SK-N-SH (cell line): ENCODE results near the gene UBE2U.

Experiments
- CTCF ChIP-seq: fragments of 200-600 bp; sonication (generic); IDR thresholded peaks from 2 replicates; pipeline ENCODE4 v1.6.1; 2017; ENCODE audit warnings: antibody characterized with exemption, mild to moderate bottlenecking, moderate library complexity
- EP300 ChIP-seq, 2 experiments: IDR thresholded peaks; 2 replicates each; pipeline versions ENCODE4 v1.4.0 to v1.6.1; 2012; ENCODE audit warnings: borderline replicate concordance in 1 of 2, low read depth in 1 of 2, low read length in 1 of 2
- FOSL2 ChIP-seq: IDR thresholded peaks from 2 replicates; pipeline ENCODE4 v1.4.0; 2012; ENCODE audit warnings: low read depth, mild to moderate bottlenecking, moderate library complexity, borderline replicate concordance
- FOXM1 ChIP-seq: IDR thresholded peaks from 2 replicates; pipeline ENCODE4 v1.4.0; 2012; ENCODE audit warnings: low read depth, mild to moderate bottlenecking
- GABPA ChIP-seq: IDR thresholded peaks from 2 replicates; pipeline ENCODE4 v1.4.0; 2012; ENCODE audit warnings: low read depth, mild to moderate bottlenecking
- JUND ChIP-seq: IDR thresholded peaks from 2 replicates; pipeline ENCODE4 v1.4.0; 2012
- REST ChIP-seq: IDR thresholded peaks from 2 replicates; pipeline ENCODE4 v1.6.1; 2012; ENCODE audit warnings: mild to moderate bottlenecking, low read depth, low read length, moderate library complexity
- SIN3A ChIP-seq: IDR thresholded peaks from 2 replicates; pipeline ENCODE4 v1.6.1; 2012; ENCODE audit warnings: low read depth, mild to moderate bottlenecking, low read length, moderate library complexity, borderline replicate concordance
- TCF12 ChIP-seq: IDR thresholded peaks from 2 replicates; pipeline ENCODE4 v1.4.0; 2012

- TF ChIP-seq CTCF (no peak), TCF12 (no peak), GABPA (no peak), FOSL2 (no peak), EP300 (IDR thresholded peaks at IDR 0.05; ENCODE audit: borderline replicate concordance in 1 of 2, low read depth in 1 of 2, low read length in 1 of 2) (no peak), FOXM1 (no peak), REST (no peak), JUND (no peak), SIN3A (no peak)
These were observed 107.3 kb downstream of the UBE2U start for GRCh38 chr1:64310760-64311159.
